Lung (tissue), 12 donors: ENCODE measurements around the gene LRRC4B. TPM values are rescaled to one million over a fixed set of nuclear protein-coding genes. Genes with fewer than 3 reads are reported as not detected.

Experiments
- ATAC-seq: fragments of 200-7000 bp; cut with Tn5 transposase; one replicate; pipeline ENCODE4 v1.9.1; 2020; ENCODE audit warnings: moderate number of reproducible peaks; ENCODE audit not compliant: insufficient read depth, low FRiP score
- DNase-seq, 3 donors: peaks; one replicate each; pipeline ENCODE4 v3.0.0-alpha.2; 2013 to 2017
- H3K27ac ChIP-seq, 2 donors: one replicate each; pipeline ENCODE4 v1.5.1; 2013; ENCODE audit warnings: mild to moderate bottlenecking in 2 of 2, moderate library complexity in 2 of 2, control low read depth in 1 of 2, inconsistent platforms in 1 of 2, low read depth in 1 of 2, low read length in 1 of 2
- H3K27me3 ChIP-seq, 3 donors: one replicate each; pipeline ENCODE4 v1.5.1; 2013; ENCODE audit warnings: low read length in 2 of 3; ENCODE audit not compliant: control insufficient read depth in 3 of 3, insufficient read depth in 3 of 3
- H3K36me3 ChIP-seq, 4 donors: one replicate each; pipeline ENCODE4 v1.5.1; 2013; ENCODE audit warnings: low read length in 4 of 4, mild to moderate bottlenecking in 1 of 4, moderate library complexity in 1 of 4; ENCODE audit not compliant: control insufficient read depth in 4 of 4, insufficient read depth in 4 of 4
- H3K4me1 ChIP-seq, 5 donors: one replicate each; pipeline ENCODE4 v1.5.1; 2013; ENCODE audit warnings: low read length in 5 of 5, mild to moderate bottlenecking in 2 of 5, moderate library complexity in 1 of 5; ENCODE audit not compliant: control insufficient read depth in 5 of 5, insufficient read depth in 5 of 5
- H3K4me3 ChIP-seq: one replicate; pipeline ENCODE4 v1.5.1; 2013; ENCODE audit warnings: mild to moderate bottlenecking, control low read depth, moderate library complexity
- H3K9ac ChIP-seq, 2 donors: one replicate each; pipeline ENCODE4 v1.5.1; 2013; ENCODE audit warnings: low read length in 2 of 2, control low read depth in 1 of 2; ENCODE audit not compliant: insufficient read depth in 1 of 2
- H3K9me3 ChIP-seq, 4 donors: one replicate each; pipeline ENCODE4 v1.5.1; 2013; ENCODE audit warnings: low read length in 3 of 4, mild to moderate bottlenecking in 1 of 4, moderate library complexity in 1 of 4; ENCODE audit not compliant: control insufficient read depth in 4 of 4, insufficient read depth in 3 of 4
- WGBS, 2 donors: extraction: QIAGEN DNeasy Blood & Tissue Kit; methylation state at CpG; one replicate each; pipeline ENCODE4 v1.1.7; 2013; 5-methylcytosine and 5-hydroxymethylcytosine counted together
- polyA plus RNA-seq, 2 donors: library from polyadenylated mRNA; stranded (reverse); fragments of 200-250 nt; gene quantifications; one replicate each; pipeline ENCODE4 v1.2.1, GENCODE V29; 2013
- total RNA-seq, 2 donors: library from RNA; depleted of rRNA in 1 of 2; stranded (reverse); fragments of >200 nt in 1 of 2; gene quantifications; one replicate each; pipeline ENCODE4 v1.2.1, GENCODE V29; 2014 to 2021
- TF ChIP-seq, protein P1 (sequence below): IDR thresholded peaks from 2 replicates; pipeline ENCODE4 v1.5.1; 2012; ENCODE audit warnings: mild to moderate bottlenecking; ENCODE audit errors: control extremely low read depth, extremely low read depth
- donor health status: control.
- donor health status: control.
- donor health status: Bipolar disorder and iron deficiency.
- donor health status: healthy.
- donor health status: DM: yes; HTN: yes; CAD: no.

The LRRC4B gene
- total and polyA plus RNA-seq, 4 donors, result 1.7 to 10.8 (median 2.7) TPM

GRCh38 chr19:50569938-50570540 is 1.8 kb upstream of the LRRC4B start:
- 83 to 87% methylated on average over 19 of the region's 19 CpGs for WGBS, 2 donors
- no peaks in the 10 kb centered on the region for H3K36me3 ChIP-seq
- no peak for DNase-seq
- no peak overlapping the region for H3K4me3 ChIP-seq
- ATAC-seq, result no peak
- no peak overlapping the region for H3K27ac ChIP-seq
- TF ChIP-seq, protein P1, sequence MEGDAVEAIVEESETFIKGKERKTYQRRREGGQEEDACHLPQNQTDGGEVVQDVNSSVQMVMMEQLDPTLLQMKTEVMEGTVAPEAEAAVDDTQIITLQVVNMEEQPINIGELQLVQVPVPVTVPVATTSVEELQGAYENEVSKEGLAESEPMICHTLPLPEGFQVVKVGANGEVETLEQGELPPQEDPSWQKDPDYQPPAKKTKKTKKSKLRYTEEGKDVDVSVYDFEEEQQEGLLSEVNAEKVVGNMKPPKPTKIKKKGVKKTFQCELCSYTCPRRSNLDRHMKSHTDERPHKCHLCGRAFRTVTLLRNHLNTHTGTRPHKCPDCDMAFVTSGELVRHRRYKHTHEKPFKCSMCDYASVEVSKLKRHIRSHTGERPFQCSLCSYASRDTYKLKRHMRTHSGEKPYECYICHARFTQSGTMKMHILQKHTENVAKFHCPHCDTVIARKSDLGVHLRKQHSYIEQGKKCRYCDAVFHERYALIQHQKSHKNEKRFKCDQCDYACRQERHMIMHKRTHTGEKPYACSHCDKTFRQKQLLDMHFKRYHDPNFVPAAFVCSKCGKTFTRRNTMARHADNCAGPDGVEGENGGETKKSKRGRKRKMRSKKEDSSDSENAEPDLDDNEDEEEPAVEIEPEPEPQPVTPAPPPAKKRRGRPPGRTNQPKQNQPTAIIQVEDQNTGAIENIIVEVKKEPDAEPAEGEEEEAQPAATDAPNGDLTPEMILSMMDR, result no peak
- peaks cover 0 to 29% (median 4%) of the 10 kb centered on the region in 3 donors for H3K27me3 ChIP-seq
- peaks cover 0 to 3% (median 0%) of the 10 kb centered on the region in 4 donors for H3K9me3 ChIP-seq
- no peak overlapping the region for H3K9ac ChIP-seq
- peaks cover 0 to 3% (median 0%) of the 10 kb centered on the region in 5 donors for H3K4me1 ChIP-seq

- no peak overlapping the region for H3K9ac ChIP-seq
- no peak overlapping the region for H3K27ac ChIP-seq
- peaks cover 0 to 35% (median 3%) of the 10 kb centered on the region in 3 donors for H3K27me3 ChIP-seq
- ATAC-seq, result no peak
- 39 to 43% methylated on average over 19 to 20 of the region's 20 CpGs for WGBS, 2 donors
- peaks cover 0 to 3% (median 0%) of the 10 kb centered on the region in 5 donors for H3K4me1 ChIP-seq
- H3K9me3 ChIP-seq, result peaks cover 0 to 3% (median 0%) of the 10 kb centered on the region in 4 donors
- H3K4me3 ChIP-seq, result no peak overlapping the region
- DNase-seq, result no peak
- TF ChIP-seq, protein P1, result no peak
- H3K36me3 ChIP-seq, result no peaks in the 10 kb centered on the region
Measured at GRCh38 chr19:50568728-50569698, 778 bp upstream of the LRRC4B start.

DNA sequence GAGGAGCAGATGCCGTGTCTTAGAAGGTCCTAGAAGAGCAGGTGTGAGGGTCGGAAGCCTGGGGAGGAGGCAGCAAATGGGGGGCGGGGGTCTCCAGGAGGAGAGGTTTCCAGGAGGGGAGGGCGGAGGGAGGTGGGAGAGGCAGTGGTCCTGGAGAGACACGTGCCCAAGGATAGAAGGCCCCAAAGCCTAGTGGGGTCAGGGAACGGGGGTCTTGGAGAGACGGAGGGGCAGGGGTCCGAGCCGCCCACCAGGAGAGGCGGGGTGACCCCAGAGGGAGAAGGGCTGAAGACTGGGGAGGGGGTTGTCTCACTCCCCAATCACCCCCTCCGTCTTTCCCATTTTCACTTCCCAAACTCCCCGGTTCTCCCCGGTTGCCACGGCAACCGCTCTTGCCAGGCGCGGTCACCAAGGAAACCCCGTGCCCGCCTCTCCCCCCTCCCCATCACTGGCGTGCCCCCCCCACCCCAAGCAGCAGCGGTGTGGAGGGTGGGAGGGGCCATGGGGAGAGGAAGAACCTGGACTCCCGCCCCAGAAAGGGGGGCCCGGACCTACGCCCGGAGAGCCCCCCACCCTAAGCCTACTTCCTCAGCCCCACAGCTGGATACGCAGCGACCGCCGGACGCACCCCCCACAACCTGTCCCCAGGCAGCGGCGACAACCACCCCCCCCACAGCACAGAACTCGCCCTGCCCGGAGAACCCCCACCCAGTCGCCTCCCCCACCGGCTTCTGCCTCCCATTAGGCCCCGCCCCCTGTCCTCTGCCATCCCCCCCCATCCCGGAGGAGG is 988 bp downstream of the LRRC4B start:
- Histone ChIP-seq H3K9ac (no peak overlapping the region), H3K27ac (no peak overlapping the region), H3K4me3 (no peak overlapping the region), H3K36me3 (no peaks in the 10 kb centered on the region), H3K4me1 (peaks cover 0 to 3% (median 0%) of the 10 kb centered on the region in 5 donors), H3K27me3 (peaks cover 1 to 42% (median 3%) of the 10 kb centered on the region in 3 donors), H3K9me3 (peaks cover 0 to 5% (median 0%) of the 10 kb centered on the region in 4 donors)
- TF ChIP-seq, protein P1, result no peak
- ATAC-seq (no peak), DNase-seq (peak in 1 of 3 donors; percentile 21)
- 3 to 5% methylated on average over 16 to 37 of the region's 38 CpGs for WGBS, 2 donors
